ENCODE measurements around the gene ZNF816. TPM values are rescaled to one million over a fixed set of nuclear protein-coding genes. Genes with fewer than 3 reads are reported as not detected.

ZNF816 gene
- total and polyA plus RNA-seq, 2 of the 8 experiments (the other 6 are each of a cell fraction or from before 2014, with no cell fraction given) = 2.7 to 13.2 TPM

DNA sequence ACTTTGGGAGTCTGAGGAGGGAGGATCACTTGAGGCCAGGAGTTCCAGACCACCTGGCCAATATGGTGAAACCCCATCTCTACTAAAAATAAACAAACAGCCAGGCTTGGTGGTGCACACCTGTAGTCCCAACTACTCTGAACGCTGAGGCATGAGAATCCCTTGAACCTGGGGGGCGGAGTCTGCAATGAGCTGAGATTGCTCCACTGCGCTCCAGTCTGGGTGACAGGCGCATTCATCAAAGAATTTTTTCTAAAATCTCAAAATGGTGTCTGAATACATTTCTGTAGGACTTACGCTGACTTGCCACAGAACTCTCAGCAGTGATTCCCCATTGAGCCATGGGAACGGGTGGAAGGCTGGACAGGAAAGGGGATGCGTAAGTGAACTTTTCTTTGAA, 33.0 kb upstream of the ZNF816 start:
- H2BK5ac ChIP-seq (ENCODE audit: low read depth, low read length) = no peak overlapping the region
- H3K79me1 ChIP-seq (ENCODE audit: low read depth, low read length) = no peaks in the 10 kb centered on the region
- DNase-seq (ENCODE audit: low read depth in 1 of 2, low spot score in 2 of 2) (no peak), FAIRE-seq (no peak)
- H3K27ac ChIP-seq (ENCODE audit: low read depth, low read length) = no peak overlapping the region
- H3K79me2 ChIP-seq (ENCODE audit: control insufficient read depth in 1 of 2, insufficient read depth in 2 of 2, low read length in 2 of 2) = no peaks in the 10 kb centered on the region
- no peak overlapping the region for H4K8ac ChIP-seq (ENCODE audit: extremely low read depth, insufficient read depth, low read length)
- H2AFZ ChIP-seq (ENCODE audit: low read length) = no peak overlapping the region
- H3K14ac ChIP-seq (ENCODE audit: insufficient read length) = no peak overlapping the region
- peaks cover 5 to 21% (median 14%) of the 10 kb centered on the region in 4 experiments for H3K27me3 ChIP-seq (replicated peaks in 1 of 4; ENCODE audit: control insufficient read depth in 3 of 4, extremely low read depth in 1 of 4, insufficient read depth in 3 of 4, low read length in 3 of 4)
- peaks cover 0 to 10% (median 3%) of the 10 kb centered on the region in 4 experiments; a peak in 4 of 7 replicates for H3K4me1 ChIP-seq (replicated peaks in 1 of 4; ENCODE audit: control insufficient read depth in 3 of 4, insufficient read depth in 4 of 4, low read length in 3 of 4)
- no peaks in the 10 kb centered on the region for H3K36me3 ChIP-seq (ENCODE audit: control insufficient read depth in 2 of 4, insufficient read depth in 4 of 4, low read length in 3 of 4)
- H3K56ac ChIP-seq (replicated peaks; ENCODE audit: insufficient read length, low read depth, low read length) = no peak overlapping the region
- H2AK5ac ChIP-seq (ENCODE audit: low read depth, low read length) = no peak overlapping the region
- no peak overlapping the region for H4K91ac ChIP-seq (replicated peaks; ENCODE audit: insufficient read length, low read length)
- no peaks in the 10 kb centered on the region for H4K20me1 ChIP-seq (replicated peaks in 1 of 2; ENCODE audit: control insufficient read depth in 1 of 2, insufficient read depth in 2 of 2, low read length in 2 of 2)
- no peaks in the 10 kb centered on the region; a peak in 1 of 4 replicates for H3K9me3 ChIP-seq (ENCODE audit: insufficient read depth in 2 of 2, low read depth in 1 of 2, low read length in 1 of 2)
- no peak overlapping the region for H2BK15ac ChIP-seq (ENCODE audit: low read length)
- no peak overlapping the region for H3K4me3 ChIP-seq (ENCODE audit: extremely low read depth in 1 of 4, insufficient read depth in 2 of 4, low read depth in 3 of 4, low read length in 4 of 4)
- TF ChIP-seq TAF1 (IDR thresholded peaks at IDR 0.05; ENCODE audit: low read depth, low read length) = no peak
- no peak for TF ChIP-seq PHF8 (conservative IDR thresholded peaks at IDR 0.05; ENCODE audit: low read depth, low read length)
- TF ChIP-seq RFX5 (IDR thresholded peaks at IDR 0.05; ENCODE audit: borderline replicate concordance, low read depth, low read length) = no peak
- no peak for TF ChIP-seq TBP (IDR thresholded peaks at IDR 0.05; ENCODE audit: low read depth, low read length)
- no peak for TF ChIP-seq CHD1 (IDR thresholded peaks at IDR 0.05; ENCODE audit: low read depth, low read length)
- no peak for TF ChIP-seq SIN3A (conservative IDR thresholded peaks at IDR 0.05 in 1 of 2, IDR thresholded peaks at IDR 0.05 in 1 of 2; ENCODE audit: low read depth in 1 of 2, low read length in 2 of 2)
- TF ChIP-seq, protein P1, sequence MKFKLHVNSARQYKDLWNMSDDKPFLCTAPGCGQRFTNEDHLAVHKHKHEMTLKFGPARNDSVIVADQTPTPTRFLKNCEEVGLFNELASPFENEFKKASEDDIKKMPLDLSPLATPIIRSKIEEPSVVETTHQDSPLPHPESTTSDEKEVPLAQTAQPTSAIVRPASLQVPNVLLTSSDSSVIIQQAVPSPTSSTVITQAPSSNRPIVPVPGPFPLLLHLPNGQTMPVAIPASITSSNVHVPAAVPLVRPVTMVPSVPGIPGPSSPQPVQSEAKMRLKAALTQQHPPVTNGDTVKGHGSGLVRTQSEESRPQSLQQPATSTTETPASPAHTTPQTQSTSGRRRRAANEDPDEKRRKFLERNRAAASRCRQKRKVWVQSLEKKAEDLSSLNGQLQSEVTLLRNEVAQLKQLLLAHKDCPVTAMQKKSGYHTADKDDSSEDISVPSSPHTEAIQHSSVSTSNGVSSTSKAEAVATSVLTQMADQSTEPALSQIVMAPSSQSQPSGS (IDR thresholded peaks at IDR 0.05; ENCODE audit: low read length) = no peak
- no peak for TF ChIP-seq SP2 (IDR thresholded peaks at IDR 0.05; ENCODE audit: low read length)
- H3K9ac ChIP-seq (replicated peaks in 1 of 4; ENCODE audit: extremely low read depth in 1 of 4, low read depth in 3 of 4, low read length in 3 of 4) = no peak overlapping the region
- no peak overlapping the region for H2BK120ac ChIP-seq (replicated peaks; ENCODE audit: low read depth, low read length)
- ChIA-PET POLR2A (ENCODE audit: partially characterized antibody) (no interaction called here), CTCF (ENCODE audit: partially characterized antibody) (interaction anchor here (1.0 kb wide), 1 partner anchor 65 kb away, joined by 3 read pairs; no protein-coding TSS in a partner anchor)
- H3K23me2 ChIP-seq (ENCODE audit: low read depth, low read length) = peaks cover 9% of the 10 kb centered on the region
- H2BK20ac ChIP-seq (ENCODE audit: low read length) = no peak overlapping the region
- H2BK12ac ChIP-seq (ENCODE audit: low read depth, low read length) = no peak overlapping the region
- no peak overlapping the region for H3K4ac ChIP-seq (replicated peaks; ENCODE audit: insufficient read length, low read depth, low read length)
- no peak overlapping the region for H3K4me2 ChIP-seq (ENCODE audit: insufficient read depth in 1 of 2, low read depth in 2 of 2, low read length in 2 of 2)
- no peak overlapping the region for H4K5ac ChIP-seq (ENCODE audit: insufficient read length, low read depth, low read length)
- 89% methylated on average over 7 of the region's 7 CpGs; no CpG with 5 or more reads in 1 of the 2 experiments for WGBS, 2 experiments (ENCODE audit: extremely low coverage in 1 of 2, insufficient coverage in 1 of 2, insufficient read length in 1 of 2, insufficient replicate concordance in 2 of 2, low coverage in 1 of 2, low lambda C conversion rate in 2 of 2, missing lambda C conversion rate in 1 of 2)
- no peak overlapping the region for H3K23ac ChIP-seq (ENCODE audit: insufficient read length)
- H3K18ac ChIP-seq (ENCODE audit: extremely low read depth, low read length) = no peak overlapping the region; the same call in 1 of the 2 replicates

All from H1 (cell line).